Placental pericyte (primary cell): ENCODE results near the gene PCBP3. TPM values are rescaled to one million over a fixed set of nuclear protein-coding genes. Genes with fewer than 3 reads are reported as not detected.

Experiments
- total RNA-seq: library from RNA; depleted of rRNA; stranded (reverse); fragments of >200 nt; gene quantifications from 2 replicates; pipeline ENCODE4 v1.2.3, GENCODE V29; 2012

The PCBP3 gene
- total RNA-seq = 0.86 and 4.6 TPM in 2 replicates

DNA sequence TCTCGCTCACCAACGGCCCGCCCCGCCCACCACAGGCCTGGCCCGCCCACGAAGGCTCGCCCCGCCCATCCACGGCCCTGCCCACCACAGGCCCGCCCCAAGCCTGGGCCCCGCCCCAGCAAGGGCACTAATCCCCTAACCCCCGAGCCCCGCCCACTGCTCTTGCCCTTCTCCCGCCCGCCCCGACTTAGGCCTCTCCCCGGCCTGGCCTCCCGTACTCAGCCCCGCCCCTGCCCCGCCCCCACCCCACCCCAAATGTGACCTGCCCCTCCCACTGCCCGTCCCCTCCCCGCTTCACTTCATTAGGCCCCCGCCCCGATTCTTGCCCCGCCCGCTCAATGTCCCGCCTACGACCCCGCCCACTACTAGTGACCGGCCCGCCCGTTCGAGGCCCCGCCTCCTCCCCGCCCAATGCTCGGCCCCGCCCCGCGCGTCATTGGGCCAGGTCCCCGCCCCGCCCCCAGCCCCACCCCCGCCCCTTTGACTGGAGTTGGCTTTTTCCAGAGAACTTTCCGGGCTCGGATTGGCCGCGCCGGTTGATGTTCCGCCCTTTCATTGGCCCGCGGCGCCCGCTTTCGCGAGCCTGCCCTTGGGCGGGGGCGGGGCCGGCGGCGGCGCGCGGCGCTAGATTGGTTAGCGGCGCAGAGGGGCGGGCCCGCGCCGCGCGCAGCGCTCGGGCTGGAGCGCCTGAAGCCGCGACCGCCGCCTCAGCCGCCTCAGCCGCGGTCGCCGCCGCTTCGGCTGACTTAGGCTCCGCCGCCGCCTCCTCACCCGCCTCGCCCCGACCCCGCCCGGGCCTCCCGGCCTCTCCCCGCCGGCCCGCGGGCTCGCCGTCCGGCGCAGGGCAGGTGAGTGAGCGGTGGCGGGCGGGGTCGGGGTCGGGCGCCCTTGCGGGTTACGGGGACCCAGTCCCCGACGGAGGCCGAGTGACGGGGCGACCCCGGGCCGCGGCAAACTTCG is at the start of gene PCBP3:
Gene PCBP3, plus strand, starts transcription at position 705 of the 960 bp plus-strand sequence. CDS start 206,361 bp downstream, outside the sequence.

DNA sequence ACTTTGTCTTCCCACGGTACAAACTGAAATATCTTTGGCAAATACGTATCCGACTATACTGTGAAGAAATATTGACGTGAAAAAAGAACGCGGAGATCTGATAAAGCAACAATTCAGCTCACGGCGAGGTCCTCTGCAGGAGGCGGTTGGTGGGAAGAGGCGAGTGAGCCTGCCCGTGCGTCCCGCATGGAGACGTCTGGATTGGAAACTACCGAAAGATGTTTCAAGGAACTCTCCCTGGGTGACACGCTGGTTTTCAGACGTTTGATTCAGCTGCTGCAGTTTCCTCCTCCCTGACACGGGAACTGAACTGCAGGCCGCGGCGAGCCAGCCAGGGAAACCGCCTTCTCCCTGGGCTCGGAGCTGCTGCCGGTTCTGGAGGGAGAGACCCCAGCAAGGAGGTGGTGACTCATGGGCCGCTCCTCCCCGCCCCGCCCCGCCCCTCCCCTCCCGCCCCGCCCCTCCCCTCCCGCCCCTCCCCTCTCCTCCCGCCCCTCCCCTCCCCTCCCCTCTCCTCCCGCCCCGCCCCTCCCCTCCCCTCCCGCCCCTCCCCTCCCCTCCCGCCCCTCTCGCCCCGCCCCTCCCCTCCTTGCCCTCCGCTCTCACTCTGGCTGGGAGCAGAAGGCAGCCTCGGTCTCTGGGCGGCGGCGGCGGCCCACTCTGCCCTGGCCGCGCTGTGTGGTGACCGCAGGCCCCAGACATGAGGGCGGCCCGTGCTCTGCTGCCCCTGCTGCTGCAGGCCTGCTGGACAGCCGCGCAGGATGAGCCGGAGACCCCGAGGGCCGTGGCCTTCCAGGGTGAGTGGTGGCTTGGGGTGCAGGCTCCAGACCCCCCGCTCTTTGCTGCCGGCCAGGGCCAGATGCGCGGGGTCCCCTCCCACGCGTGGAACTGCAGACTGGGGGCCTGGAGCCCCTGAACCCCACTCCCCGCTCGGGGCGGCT is 337.9 kb downstream of the PCBP3 start, which contains the start of gene COL6A1:
Gene COL6A1, plus strand, starts transcription at position 620 of the 941 bp plus-strand sequence. Its CDS starts 81 bp downstream, at position 701.

Other genes with a start within 250 kb of the PCBP3 start
- 41.1 and 120 TPM in 2 replicates for gene COL18A1, start 238.6 kb upstream of the PCBP3 start, total RNA-seq
- 6.1 and 17.6 TPM in 2 replicates for gene SLC19A1, start 101.3 kb upstream of the PCBP3 start, total RNA-seq